Endothelial cell of umbilical vein (primary cell): Measurements from ENCODE around the gene CLSTN2.

Experiments used
- CTCF ChIP-seq, 2 donors: IDR thresholded peaks; 1 replicate in 1 of 2; 2 replicates in 1 of 2; pipeline ENCODE4 v1.5.1; 2011; ENCODE audit warnings: low read length in 2 of 2, mild to moderate bottlenecking in 2 of 2, moderate library complexity in 2 of 2, control low read depth in 1 of 2, inconsistent platforms in 1 of 2, low read depth in 1 of 2; ENCODE audit not compliant: insufficient read depth in 1 of 2; ENCODE audit errors: extremely low read depth in 1 of 2
- EZH2 ChIP-seq: IDR thresholded peaks from 2 replicates; pipeline ENCODE4 v1.6.1; 2012; ENCODE audit warnings: borderline replicate concordance, low read depth, mild to moderate bottlenecking, moderate library complexity, low read length, inconsistent platforms; ENCODE audit not compliant: severe bottlenecking
- GATA2 ChIP-seq: IDR thresholded peaks from 2 replicates; pipeline ENCODE4 v1.7.0; 2011; ENCODE audit warnings: low read depth, mild to moderate bottlenecking, moderate library complexity, mixed read lengths, low read length; ENCODE audit not compliant: insufficient read length, insufficient read depth
- JUN ChIP-seq: IDR thresholded peaks from 2 replicates; pipeline ENCODE4 v1.6.1; 2011; ENCODE audit warnings: borderline replicate concordance, low read depth; ENCODE audit not compliant: insufficient read length, insufficient read depth
- MAX ChIP-seq: IDR thresholded peaks from 2 replicates; pipeline ENCODE4 v1.6.1; 2011; ENCODE audit not compliant: insufficient read depth, insufficient read length
- MYC ChIP-seq: IDR thresholded peaks from one replicate; pipeline ENCODE4 v1.6.1; 2011; ENCODE audit warnings: mild to moderate bottlenecking, low read depth, low read length
- POLR2A ChIP-seq: IDR thresholded peaks from 2 replicates; pipeline ENCODE4 v1.6.1; 2012; ENCODE audit warnings: low read depth, mild to moderate bottlenecking, control low read depth, low read length
- POLR2AphosphoS5 ChIP-seq: IDR thresholded peaks from 2 replicates; pipeline ENCODE4 v1.6.1; 2012; ENCODE audit warnings: low read depth, mild to moderate bottlenecking, control low read depth, low read length, moderate library complexity; ENCODE audit not compliant: insufficient read depth

GRCh38 chr3:140375002-140375401, 440.0 kb downstream of the CLSTN2 start:
- TF ChIP-seq POLR2A = no peak
- no peak for TF ChIP-seq CTCF (IDR thresholded peaks at IDR 0.05; ENCODE audit: extremely low read depth in 1 of 2, insufficient read depth in 1 of 2, low read depth in 1 of 2, low read length in 2 of 2)
- no peak for TF ChIP-seq POLR2AphosphoS5
- TF ChIP-seq EZH2 = no peak
- no peak for TF ChIP-seq MYC
- no peak for TF ChIP-seq JUN
- no peak for TF ChIP-seq MAX
- TF ChIP-seq GATA2 = no peak
